22Rv1 (cell line): ENCODE results near the gene NPB.

ENCODE experiments used
- H3K27ac ChIP-seq: fragments of 450-650 bp; 2 replicates; pipeline ENCODE4 v1.5.1; 2017
- ZFX ChIP-seq: fragments of 450-650 bp; IDR thresholded peaks from 2 replicates; pipeline ENCODE4 v1.6.1; 2017; ENCODE audit warnings: antibody characterized with exemption, borderline replicate concordance
- TF ChIP-seq, protein P1 (sequence below): fragments of 450-650 bp; IDR thresholded peaks from 2 replicates; pipeline ENCODE4 v1.5.1; 2017; ENCODE audit warnings: mild to moderate bottlenecking

NPB gene

DNA sequence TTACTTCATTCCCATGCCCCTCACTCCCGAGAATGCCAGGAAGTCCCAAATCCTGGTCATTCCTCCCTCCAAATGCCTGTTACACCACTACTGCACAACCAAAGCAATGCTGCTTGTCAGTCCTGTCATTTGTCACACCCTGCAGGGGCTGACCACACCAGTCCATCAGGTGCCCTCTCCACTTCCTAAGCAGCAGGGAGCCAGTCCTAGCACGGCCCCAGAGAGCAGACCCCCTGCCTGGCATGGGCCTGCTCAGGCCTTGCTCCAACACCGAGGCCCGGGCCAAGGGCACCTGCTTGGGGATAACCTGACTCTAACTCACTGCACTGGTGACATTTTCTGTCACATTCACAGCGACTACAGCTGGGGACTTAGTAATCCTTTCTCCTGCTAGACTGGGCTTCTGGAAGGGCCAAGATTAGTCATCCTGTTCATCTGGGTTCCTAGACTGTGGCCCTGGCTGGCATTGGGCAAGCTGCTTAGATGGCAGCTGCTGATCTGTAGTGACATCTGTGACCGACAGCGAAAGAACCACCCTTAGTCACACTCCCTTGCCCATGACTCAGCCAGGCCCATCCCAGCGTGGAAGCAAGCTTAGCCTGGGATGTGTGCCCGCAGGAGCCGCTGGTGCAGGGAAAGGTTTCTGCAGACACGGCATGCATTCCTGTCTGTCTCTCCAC is 16.0 kb upstream of the NPB start:
- no peak for TF ChIP-seq ZFX
- TF ChIP-seq, protein P1, sequence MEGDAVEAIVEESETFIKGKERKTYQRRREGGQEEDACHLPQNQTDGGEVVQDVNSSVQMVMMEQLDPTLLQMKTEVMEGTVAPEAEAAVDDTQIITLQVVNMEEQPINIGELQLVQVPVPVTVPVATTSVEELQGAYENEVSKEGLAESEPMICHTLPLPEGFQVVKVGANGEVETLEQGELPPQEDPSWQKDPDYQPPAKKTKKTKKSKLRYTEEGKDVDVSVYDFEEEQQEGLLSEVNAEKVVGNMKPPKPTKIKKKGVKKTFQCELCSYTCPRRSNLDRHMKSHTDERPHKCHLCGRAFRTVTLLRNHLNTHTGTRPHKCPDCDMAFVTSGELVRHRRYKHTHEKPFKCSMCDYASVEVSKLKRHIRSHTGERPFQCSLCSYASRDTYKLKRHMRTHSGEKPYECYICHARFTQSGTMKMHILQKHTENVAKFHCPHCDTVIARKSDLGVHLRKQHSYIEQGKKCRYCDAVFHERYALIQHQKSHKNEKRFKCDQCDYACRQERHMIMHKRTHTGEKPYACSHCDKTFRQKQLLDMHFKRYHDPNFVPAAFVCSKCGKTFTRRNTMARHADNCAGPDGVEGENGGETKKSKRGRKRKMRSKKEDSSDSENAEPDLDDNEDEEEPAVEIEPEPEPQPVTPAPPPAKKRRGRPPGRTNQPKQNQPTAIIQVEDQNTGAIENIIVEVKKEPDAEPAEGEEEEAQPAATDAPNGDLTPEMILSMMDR, result no peak
- no peak overlapping the region for H3K27ac ChIP-seq

DNA sequence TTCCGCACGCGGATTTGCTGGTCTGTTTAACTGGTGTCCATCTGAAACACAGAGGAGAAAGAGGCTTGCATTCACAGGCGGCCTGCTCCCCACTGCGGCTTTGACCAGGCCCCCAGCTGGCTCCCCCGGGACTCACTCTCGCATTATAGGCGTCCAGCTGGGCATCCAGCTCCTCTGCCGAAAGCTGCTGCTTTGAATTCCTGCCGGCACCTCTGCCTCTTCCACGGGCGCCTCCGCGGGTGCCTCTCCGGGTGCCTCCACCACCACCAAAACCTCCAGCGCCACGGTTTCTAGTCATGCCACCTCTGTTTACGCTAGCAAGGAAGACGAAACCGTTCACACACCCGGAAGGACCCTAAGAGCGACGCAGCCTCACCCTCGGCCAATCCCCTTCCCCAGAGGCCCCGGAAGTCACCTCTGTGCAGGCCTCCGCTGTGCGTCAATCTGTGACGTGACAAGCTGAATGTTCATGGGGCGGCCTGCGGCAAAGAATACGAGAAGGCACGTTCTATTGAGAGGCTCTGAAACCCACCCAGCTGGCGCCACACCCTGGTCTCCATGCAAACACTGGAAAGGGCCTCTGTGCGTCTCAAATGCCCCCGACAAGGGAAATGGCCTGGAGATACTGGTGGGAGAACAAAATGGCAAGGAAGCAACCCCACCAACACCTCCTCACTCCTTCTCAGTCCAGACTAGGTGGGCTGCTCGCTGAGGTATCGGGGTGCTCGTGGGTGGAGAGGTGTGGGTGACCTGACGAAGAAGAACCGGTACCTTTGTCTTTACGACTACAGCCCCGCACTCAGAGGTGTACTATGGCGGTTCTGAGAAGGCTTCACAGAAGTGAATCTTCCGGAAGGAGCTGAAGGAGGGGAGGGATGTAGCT is 13.7 kb upstream of the NPB start:
- TF ChIP-seq, protein P1, result no peak
- TF ChIP-seq ZFX, result no peak
- H3K27ac ChIP-seq, result no peak overlapping the region; the same call in 1 of the 2 replicates

DNA sequence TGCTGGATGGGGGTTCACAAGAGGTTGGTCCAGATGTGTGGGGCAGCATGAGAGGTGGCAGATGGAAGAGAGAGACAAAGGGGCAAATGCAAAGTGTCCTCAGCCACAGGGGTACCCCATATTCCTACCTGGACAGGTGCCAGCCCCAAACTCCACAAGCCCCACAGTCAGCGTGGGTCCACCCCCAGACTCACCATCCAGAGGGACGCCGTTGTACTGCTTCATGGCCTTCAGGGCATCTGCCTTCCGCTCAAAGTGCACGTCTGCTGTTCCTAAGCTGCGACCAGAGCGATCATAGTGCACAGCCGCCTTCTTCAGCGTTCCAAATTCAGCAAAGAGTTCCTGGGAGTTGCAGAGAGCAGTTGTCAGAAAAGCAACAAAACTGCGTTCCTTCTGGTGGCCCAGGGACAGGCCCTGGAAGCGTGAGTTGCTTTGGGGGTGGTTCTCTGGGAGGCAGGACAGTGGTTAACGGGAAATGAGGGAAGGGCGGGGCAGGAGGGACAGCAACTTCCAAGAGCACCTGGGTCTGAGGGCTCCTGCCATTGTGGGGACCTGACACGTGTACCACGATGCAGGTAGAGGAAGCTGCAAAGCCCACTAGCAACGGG is 12.9 kb upstream of the NPB start:
- TF ChIP-seq, protein P1, result no peak
- no peak for TF ChIP-seq ZFX
- peak overlapping the region; percentile 96; the same call in 1 of the 2 replicates for H3K27ac ChIP-seq

- TF ChIP-seq, protein P1, result no peak
- no peak for TF ChIP-seq ZFX
- peak overlapping the region; percentile 96 for H3K27ac ChIP-seq
Measured at GRCh38 chr17:81889602-81890001, 12.4 kb upstream of the NPB start.

GRCh38 chr17:81890447-81891302 is 11.4 kb upstream of the NPB start:
- TF ChIP-seq, protein P1, result no peak
- no peak for TF ChIP-seq ZFX
- peak overlapping the region; percentile 96 for H3K27ac ChIP-seq

DNA sequence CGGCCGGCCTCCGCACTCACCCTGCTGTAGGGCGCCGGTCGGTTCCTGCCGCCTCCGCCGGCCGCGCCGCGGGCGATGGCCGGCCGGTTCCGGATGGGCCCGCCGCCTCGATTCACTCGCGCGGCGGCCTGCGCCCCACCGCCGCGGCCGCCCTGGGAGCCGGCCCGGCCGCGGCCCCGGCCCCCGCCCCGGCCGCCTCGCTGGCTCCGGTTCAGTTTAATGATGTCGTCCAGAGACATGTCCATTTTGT is 10.8 kb upstream of the NPB start:
- TF ChIP-seq, protein P1, result no peak
- TF ChIP-seq ZFX, result no peak
- H3K27ac ChIP-seq, result peak overlapping the region; percentile 96
